ENCODE measurements around the gene PRPF38B. TPM values are rescaled to one million over a fixed set of nuclear protein-coding genes. Genes with fewer than 3 reads are reported as not detected.

PRPF38B gene
- total and polyA plus RNA-seq, 9 of the 15 experiments (the other 6 are each of a cell fraction or from before 2014, with no cell fraction given) = 25.3 to 85.5 (median 66.4) TPM

GRCh38 chr1:108746382-108747170 lies 54.5 kb downstream of the PRPF38B start, which contains the start of gene STXBP3 (continued):
- peak; percentile 98 for TF ChIP-seq MGA (IDR thresholded peaks at IDR 0.05)
- no peak for TF ChIP-seq CCAR2 (IDR thresholded peaks at IDR 0.05; ENCODE audit: low read depth, low read length)
- TF ChIP-seq TRIM24 (IDR thresholded peaks at IDR 0.05) = peak; percentile 7 to 94; a peak in 2 of 4 replicates
- no peak for TF ChIP-seq DEAF1 (CRISPR knock-in tag; IDR thresholded peaks at IDR 0.05)
- no peak for TF ChIP-seq FOXK1 (CRISPR knock-in tag; IDR thresholded peaks at IDR 0.05; ENCODE audit: borderline replicate concordance)
- peak; percentile 27; the same call in 1 of the 2 replicates for TF ChIP-seq HMBOX1 (IDR thresholded peaks at IDR 0.05)
- peak; percentile 80; the same call in 1 of the 2 replicates for TF ChIP-seq ZNF830 (CRISPR knock-in tag; IDR thresholded peaks at IDR 0.05)
- TF ChIP-seq FOXJ3 (CRISPR knock-in tag; IDR thresholded peaks at IDR 0.05) = no peak
- no peak for TF ChIP-seq HNRNPH1 (optimal IDR thresholded peaks at IDR 0.05; ENCODE audit: low read depth, low read length)
- no peak for TF ChIP-seq ZNF134 (CRISPR knock-in tag; conservative IDR thresholded peaks at IDR 0.05)
- no peak for TF ChIP-seq ZNF232 (CRISPR knock-in tag; IDR thresholded peaks at IDR 0.05)
- peak; percentile 92 for TF ChIP-seq SAFB (IDR thresholded peaks at IDR 0.05; ENCODE audit: borderline replicate concordance, low read depth, low read length)
- 0 out of 4 replicates have a peak, but pooled peaks of 1 of the 2 experiments have one; percentile 22 for TF ChIP-seq KDM1A (IDR thresholded peaks at IDR 0.05)

Measured in K562 (cell line).